LNCaP clone FGC (cell line): ENCODE measurements around the gene VWA3B.

Experiments used
- DNase-seq: peaks from one replicate; pipeline ENCODE4 v3.0.0-alpha.2; 2011; ENCODE audit warnings: low read depth
- H3K4me3 ChIP-seq: 2 replicates; pipeline ENCODE4 v1.5.1; 2011; ENCODE audit warnings: mild to moderate bottlenecking, low read depth, low read length, control low read depth
- TF ChIP-seq, protein P1 (sequence below): IDR thresholded peaks from 2 replicates; pipeline ENCODE4 v1.5.1; 2012; ENCODE audit warnings: mild to moderate bottlenecking; ENCODE audit not compliant: control insufficient read depth, insufficient read depth; ENCODE audit errors: extremely low read depth

VWA3B gene

DNA sequence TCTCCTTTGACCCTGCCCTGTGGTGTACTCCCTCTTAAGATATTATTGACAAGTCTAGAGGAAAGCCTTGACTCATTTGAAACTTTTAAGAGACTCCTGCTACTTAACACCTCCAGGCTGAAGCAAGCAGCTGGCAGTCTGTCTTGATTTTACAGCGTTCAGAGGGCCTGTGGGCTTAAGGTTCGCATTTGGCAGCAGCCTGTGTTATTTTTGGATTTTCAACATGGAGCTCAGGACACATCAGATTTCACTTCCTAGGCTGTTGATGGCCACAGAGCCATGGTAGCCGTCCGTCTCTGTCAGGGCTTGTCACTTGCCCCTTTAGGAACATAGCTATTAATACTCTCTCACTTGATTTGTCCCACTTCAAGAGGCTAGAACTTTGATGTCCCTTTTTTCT lies 73.6 kb downstream of the VWA3B start:
- TF ChIP-seq, protein P1, sequence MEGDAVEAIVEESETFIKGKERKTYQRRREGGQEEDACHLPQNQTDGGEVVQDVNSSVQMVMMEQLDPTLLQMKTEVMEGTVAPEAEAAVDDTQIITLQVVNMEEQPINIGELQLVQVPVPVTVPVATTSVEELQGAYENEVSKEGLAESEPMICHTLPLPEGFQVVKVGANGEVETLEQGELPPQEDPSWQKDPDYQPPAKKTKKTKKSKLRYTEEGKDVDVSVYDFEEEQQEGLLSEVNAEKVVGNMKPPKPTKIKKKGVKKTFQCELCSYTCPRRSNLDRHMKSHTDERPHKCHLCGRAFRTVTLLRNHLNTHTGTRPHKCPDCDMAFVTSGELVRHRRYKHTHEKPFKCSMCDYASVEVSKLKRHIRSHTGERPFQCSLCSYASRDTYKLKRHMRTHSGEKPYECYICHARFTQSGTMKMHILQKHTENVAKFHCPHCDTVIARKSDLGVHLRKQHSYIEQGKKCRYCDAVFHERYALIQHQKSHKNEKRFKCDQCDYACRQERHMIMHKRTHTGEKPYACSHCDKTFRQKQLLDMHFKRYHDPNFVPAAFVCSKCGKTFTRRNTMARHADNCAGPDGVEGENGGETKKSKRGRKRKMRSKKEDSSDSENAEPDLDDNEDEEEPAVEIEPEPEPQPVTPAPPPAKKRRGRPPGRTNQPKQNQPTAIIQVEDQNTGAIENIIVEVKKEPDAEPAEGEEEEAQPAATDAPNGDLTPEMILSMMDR: no peak
- DNase-seq: no peak
- no peak overlapping the region for H3K4me3 ChIP-seq

DNA sequence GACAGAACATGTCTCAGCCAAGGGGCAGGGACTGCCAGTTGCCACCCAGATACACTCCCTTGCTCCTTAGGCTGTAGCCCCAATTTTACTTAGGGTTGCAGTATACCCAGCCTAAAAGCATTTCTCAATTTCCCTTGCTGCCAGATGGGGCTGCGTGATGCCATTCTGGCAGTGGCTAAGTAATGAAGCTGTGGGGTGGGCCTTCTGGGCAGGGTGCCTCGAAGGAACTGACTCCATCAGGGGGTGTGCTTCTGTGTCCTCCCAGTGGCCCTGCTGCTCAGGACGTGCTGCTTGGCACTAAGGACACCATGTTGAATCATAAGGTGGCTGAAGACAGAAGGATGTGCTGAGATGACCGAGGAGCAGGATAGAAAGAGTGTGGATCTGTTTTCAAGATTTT lies 74.2 kb downstream of the VWA3B start:
- no peak for DNase-seq
- H3K4me3 ChIP-seq: no peak overlapping the region
- TF ChIP-seq, protein P1: no peak

DNA sequence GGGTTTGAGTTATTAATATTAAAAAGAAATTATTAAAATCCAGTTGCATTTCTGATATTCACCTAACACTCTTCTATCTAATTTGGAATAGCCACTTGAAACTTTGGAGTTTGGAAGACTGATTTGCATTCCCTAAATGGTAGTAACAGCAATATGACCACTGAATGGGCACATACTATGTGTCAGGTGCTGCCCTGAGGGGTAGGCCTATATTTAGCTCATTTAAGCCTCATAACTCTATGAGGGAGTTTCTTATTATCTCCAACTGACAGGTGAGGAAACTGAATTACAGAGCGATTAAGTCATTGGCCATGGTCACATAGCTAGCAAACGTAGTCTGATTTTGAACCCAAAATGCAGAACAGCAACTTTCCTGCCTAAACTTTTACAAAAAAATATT lies 77.3 kb downstream of the VWA3B start:
- DNase-seq: no peak
- TF ChIP-seq, protein P1: no peak
- H3K4me3 ChIP-seq: no peak overlapping the region

DNA sequence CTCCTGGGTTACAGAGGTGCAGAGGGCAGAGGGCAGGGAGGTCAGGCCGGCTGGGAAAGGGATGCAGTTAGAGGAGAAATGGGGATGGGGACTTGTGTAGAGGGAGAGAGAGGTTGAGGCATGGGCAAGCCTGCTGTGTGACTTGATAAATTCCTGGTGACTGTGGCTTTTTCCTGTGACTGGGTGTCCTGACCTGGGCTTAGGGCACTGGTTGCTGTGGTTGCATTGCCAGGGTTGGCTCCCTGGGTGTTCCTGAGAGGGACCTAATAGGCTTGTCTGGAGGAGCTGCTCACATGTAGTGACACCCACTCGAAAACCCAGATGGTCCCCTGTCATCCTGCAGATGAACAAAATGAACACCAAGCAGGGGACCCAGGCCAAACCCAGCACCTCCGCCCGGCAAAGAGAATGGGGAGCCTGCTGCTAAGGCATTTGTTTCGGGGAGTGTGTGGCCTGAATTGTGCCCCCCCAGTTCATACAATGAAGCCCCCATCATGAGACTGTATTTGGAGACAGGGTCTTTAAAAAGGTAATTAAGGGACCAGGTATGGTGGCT lies 78.6 kb downstream of the VWA3B start:
- TF ChIP-seq, protein P1: no peak
- no peak for DNase-seq
- no peak overlapping the region for H3K4me3 ChIP-seq

DNA sequence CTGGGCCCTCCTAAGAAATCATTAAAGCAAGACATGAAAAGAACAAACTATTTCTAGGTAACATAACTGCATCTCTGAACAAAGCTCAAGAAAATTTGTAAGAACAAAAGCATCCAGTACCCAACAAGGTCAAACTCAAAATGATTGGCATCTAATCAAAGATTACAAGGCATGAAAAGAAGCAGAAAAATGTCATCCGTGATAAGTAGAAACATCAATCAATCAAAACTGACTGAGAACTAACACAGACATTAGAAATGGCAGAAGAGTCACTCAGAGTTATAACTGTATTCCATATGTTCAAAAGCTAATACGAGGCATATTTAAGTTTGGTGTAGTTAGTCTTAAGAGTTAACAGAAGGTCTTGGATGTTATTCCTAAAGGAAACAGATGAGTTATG lies 80.9 kb downstream of the VWA3B start:
- DNase-seq: no peak
- H3K4me3 ChIP-seq: no peak overlapping the region
- TF ChIP-seq, protein P1: no peak

DNA sequence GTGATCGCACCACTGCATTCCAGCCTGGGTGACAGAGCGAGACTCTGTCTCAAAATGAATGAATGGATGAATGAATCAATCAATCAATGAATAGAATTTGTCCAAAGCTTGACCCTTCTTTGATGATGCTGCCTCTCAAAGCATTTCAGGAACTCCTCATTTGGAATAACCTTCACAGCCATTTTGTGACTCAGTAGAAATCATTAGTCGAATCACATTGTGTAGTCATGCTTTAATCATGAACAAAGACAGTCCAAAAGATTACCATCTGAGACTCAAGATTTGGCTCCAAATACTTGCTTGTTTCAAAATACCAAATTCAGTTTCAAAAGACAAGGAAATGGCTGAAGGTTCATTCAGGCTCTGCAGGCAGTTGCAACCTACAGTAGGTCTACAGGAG lies 83.1 kb downstream of the VWA3B start:
- TF ChIP-seq, protein P1: no peak
- H3K4me3 ChIP-seq: no peak overlapping the region
- no peak for DNase-seq

DNA sequence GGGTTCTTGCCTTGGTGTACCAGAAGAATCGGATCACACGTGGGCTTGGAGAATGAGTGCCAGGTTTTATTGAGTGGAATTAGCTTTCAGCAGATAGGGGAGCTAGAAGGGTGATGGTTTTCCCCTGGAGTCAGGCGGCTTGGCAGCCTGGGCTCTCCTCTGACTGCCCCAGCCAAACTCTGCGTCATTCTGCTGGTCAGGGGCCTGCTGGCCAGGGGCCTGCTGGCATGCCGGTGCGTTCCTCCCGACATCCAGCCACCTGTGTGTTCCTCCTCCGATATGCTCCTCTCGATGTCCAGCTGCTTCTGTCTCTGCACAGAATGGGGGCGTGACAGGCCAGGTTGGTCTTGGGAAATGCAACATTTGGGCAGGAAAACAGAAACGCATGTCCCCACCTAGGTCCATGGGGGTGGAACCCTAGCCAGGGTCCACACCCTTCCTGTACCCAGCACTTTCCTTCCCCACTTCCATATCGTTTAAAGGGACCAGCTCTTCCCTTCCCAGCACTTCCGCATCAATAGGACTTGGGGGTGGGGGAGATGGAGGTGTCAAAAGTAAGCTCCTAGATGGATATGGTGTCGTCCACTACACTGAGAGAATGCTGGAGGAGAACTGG lies 85.3 kb downstream of the VWA3B start:
- DNase-seq: no peak
- TF ChIP-seq, protein P1: no peak
- H3K4me3 ChIP-seq: no peak overlapping the region
